HepG2 (cell line): ENCODE measurements around the gene ANKRD65. TPM values are rescaled to one million over a fixed set of nuclear protein-coding genes. Genes with fewer than 3 reads are reported as not detected.

Experiments
- CHCHD3 ChIP-seq: sonication (generic); formaldehyde crosslinking; IDR thresholded peaks from 2 replicates; pipeline ENCODE4 v1.8.0; 2022; ENCODE audit warnings: mild to moderate bottlenecking, missing genetic modification reagents, moderate library complexity
- ESRRA ChIP-seq: sonication (generic); formaldehyde crosslinking; IDR thresholded peaks from 2 replicates; pipeline ENCODE4 v1.5.1; 2020; ENCODE audit warnings: mild to moderate bottlenecking, low read depth, missing genetic modification reagents
- HHEX ChIP-seq: IDR thresholded peaks from 2 replicates; pipeline ENCODE4 v1.6.1; 2016; ENCODE audit warnings: control low read depth
- HIC2 ChIP-seq: sonication (generic); formaldehyde crosslinking; IDR thresholded peaks from 2 replicates; pipeline ENCODE4 v1.9.0; 2022; ENCODE audit warnings: low read depth, missing genetic modification reagents
- KLF13 ChIP-seq: sonication (generic); formaldehyde crosslinking; IDR thresholded peaks from 2 replicates; pipeline ENCODE4 v1.4.0; 2020; ENCODE audit warnings: mild to moderate bottlenecking, missing genetic modification reagents
- MED1 ChIP-seq: sonication (generic); formaldehyde crosslinking; IDR thresholded peaks from 2 replicates; pipeline ENCODE4 v1.4.0; 2020; ENCODE audit warnings: missing genetic modification reagents
- RBM22 ChIP-seq: fragments of 200-400 bp; formaldehyde crosslinking; optimal IDR thresholded peaks from 2 replicates; pipeline ENCODE3; 2017; ENCODE audit warnings: mild to moderate bottlenecking, low read length, moderate library complexity
- SP2 ChIP-seq: sonication (generic); formaldehyde crosslinking; IDR thresholded peaks from 2 replicates; pipeline ENCODE4 v1.5.1; 2020; ENCODE audit warnings: mild to moderate bottlenecking, missing genetic modification reagents
- SSRP1 ChIP-seq: IDR thresholded peaks from 2 replicates; pipeline ENCODE4 v1.6.1; 2016; ENCODE audit warnings: control low read depth
- ZFP41 ChIP-seq: sonication (generic); formaldehyde crosslinking; IDR thresholded peaks from 2 replicates; pipeline ENCODE4 v1.4.0; 2020; ENCODE audit warnings: mild to moderate bottlenecking, missing genetic modification reagents, borderline replicate concordance
- ZFP82 ChIP-seq: sonication (generic); formaldehyde crosslinking; IDR thresholded peaks from 2 replicates; pipeline ENCODE4 v1.5.1; 2020; ENCODE audit warnings: mild to moderate bottlenecking, missing genetic modification reagents, borderline replicate concordance
- ZNF17 ChIP-seq: sonication (generic); formaldehyde crosslinking; IDR thresholded peaks from 2 replicates; pipeline ENCODE4 v1.5.0; 2020; ENCODE audit warnings: mild to moderate bottlenecking, missing genetic modification reagents
- ZNF207 ChIP-seq: fragments of 450-650 bp; IDR thresholded peaks from 2 replicates; pipeline ENCODE4 v1.6.1; 2016; ENCODE audit warnings: antibody characterized with exemption, borderline replicate concordance
- ZNF564 ChIP-seq: sonication (generic); formaldehyde crosslinking; IDR thresholded peaks from 2 replicates; pipeline ENCODE4 v1.8.1; 2023; ENCODE audit warnings: mild to moderate bottlenecking, missing genetic modification reagents
- ZNF704 ChIP-seq: sonication (generic); formaldehyde crosslinking; IDR thresholded peaks from 2 replicates; pipeline ENCODE4 v1.8.1; 2023; ENCODE audit warnings: mild to moderate bottlenecking, inconsistent platforms, moderate library complexity, missing genetic modification reagents, borderline replicate concordance
- ZNF724P ChIP-seq: sonication (generic); formaldehyde crosslinking; IDR thresholded peaks from 2 replicates; pipeline ENCODE4 v1.8.0; 2022; ENCODE audit warnings: missing genetic modification reagents, borderline replicate concordance
- ZNF775 ChIP-seq: sonication (generic); formaldehyde crosslinking; IDR thresholded peaks from 2 replicates; pipeline ENCODE4 v1.4.0; 2020; ENCODE audit warnings: missing genetic modification reagents, mild to moderate bottlenecking, moderate library complexity, borderline replicate concordance
- polyA plus RNA-seq, 8 experiments: library from polyadenylated mRNA; depleted of rRNA in 3 of 8; stranded (reverse) in 7 of 8; unstranded in 1 of 8; fragments of >200 nt; fragmentation: Illumina TruSeq in 4 of 8; extraction: Trizol in 4 of 8; gene quantifications; 2 replicates each; pipeline versions ENCODE4 v1.2.1 to v1.2.3, GENCODE V29; 2011 to 2016; ENCODE audit warnings: low read depth in 4 of 8, missing spikeins in 1 of 8, mixed read lengths in 1 of 8; ENCODE audit not compliant: insufficient read depth in 1 of 8
- total RNA-seq, 5 experiments: library from RNA; depleted of rRNA; stranded (reverse); fragments of >200 nt; fragmentation: Illumina TruSeq; extraction: Trizol; gene quantifications; 2 replicates each; pipeline ENCODE4 v1.2.3, GENCODE V29; 2016; ENCODE audit warnings: low read depth in 1 of 5
- TF ChIP-seq, protein P1 (sequence below): IDR thresholded peaks from 2 replicates; pipeline ENCODE4 v1.6.1; 2016; ENCODE audit warnings: low read depth, missing genetic modification reagents, missing compliant biosample characterization
- TF ChIP-seq, protein P2 (sequence below): sonication (generic); formaldehyde crosslinking; IDR thresholded peaks from 2 replicates; pipeline ENCODE4 v1.5.1; 2020; ENCODE audit warnings: mild to moderate bottlenecking, missing genetic modification reagents, borderline replicate concordance
- TF ChIP-seq, protein P3 (sequence below): sonication (generic); formaldehyde crosslinking; IDR thresholded peaks from 2 replicates; pipeline ENCODE4 v1.4.0; 2020; ENCODE audit warnings: missing genetic modification reagents

ANKRD65 gene
- total and polyA plus RNA-seq, 2 of the 13 experiments (the other 11 are each of a cell fraction or from before 2014, with no cell fraction given): 12.1 to 30.1 TPM

DNA sequence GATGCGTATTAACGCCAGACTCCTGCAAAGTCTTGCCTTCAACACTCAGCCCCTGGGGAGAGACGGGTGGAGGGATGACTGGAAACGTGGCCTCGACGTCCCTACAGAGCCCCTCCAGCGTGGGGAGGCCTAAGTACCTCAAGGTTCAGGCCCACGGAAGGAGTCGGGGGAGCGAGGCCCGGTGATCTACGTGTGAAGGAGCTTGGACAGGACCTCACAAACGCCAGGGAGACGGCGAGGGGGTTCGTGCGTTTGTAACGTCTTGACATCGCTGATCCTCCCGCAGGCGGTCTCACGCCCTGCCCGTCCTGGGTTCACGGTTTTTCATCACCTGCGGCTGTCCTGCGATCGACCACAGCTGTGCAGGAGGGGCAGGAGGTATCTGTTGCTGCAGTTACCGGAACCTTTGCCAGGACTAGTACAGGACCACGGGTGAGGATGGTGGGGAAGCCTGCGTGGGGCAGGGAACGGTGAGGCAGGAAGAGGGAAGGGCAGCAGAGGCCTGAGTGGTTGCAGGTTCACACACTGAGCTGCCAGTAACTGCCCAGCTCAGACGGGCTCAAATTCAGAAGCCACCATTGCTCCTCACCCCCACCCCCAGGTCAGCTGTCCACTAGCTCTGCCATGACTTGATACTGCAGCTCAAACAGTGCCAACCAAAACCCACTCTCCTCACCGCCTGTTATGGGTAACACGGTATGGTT, 21.1 kb downstream of the ANKRD65 start (continued):
- TF ChIP-seq, protein P1, sequence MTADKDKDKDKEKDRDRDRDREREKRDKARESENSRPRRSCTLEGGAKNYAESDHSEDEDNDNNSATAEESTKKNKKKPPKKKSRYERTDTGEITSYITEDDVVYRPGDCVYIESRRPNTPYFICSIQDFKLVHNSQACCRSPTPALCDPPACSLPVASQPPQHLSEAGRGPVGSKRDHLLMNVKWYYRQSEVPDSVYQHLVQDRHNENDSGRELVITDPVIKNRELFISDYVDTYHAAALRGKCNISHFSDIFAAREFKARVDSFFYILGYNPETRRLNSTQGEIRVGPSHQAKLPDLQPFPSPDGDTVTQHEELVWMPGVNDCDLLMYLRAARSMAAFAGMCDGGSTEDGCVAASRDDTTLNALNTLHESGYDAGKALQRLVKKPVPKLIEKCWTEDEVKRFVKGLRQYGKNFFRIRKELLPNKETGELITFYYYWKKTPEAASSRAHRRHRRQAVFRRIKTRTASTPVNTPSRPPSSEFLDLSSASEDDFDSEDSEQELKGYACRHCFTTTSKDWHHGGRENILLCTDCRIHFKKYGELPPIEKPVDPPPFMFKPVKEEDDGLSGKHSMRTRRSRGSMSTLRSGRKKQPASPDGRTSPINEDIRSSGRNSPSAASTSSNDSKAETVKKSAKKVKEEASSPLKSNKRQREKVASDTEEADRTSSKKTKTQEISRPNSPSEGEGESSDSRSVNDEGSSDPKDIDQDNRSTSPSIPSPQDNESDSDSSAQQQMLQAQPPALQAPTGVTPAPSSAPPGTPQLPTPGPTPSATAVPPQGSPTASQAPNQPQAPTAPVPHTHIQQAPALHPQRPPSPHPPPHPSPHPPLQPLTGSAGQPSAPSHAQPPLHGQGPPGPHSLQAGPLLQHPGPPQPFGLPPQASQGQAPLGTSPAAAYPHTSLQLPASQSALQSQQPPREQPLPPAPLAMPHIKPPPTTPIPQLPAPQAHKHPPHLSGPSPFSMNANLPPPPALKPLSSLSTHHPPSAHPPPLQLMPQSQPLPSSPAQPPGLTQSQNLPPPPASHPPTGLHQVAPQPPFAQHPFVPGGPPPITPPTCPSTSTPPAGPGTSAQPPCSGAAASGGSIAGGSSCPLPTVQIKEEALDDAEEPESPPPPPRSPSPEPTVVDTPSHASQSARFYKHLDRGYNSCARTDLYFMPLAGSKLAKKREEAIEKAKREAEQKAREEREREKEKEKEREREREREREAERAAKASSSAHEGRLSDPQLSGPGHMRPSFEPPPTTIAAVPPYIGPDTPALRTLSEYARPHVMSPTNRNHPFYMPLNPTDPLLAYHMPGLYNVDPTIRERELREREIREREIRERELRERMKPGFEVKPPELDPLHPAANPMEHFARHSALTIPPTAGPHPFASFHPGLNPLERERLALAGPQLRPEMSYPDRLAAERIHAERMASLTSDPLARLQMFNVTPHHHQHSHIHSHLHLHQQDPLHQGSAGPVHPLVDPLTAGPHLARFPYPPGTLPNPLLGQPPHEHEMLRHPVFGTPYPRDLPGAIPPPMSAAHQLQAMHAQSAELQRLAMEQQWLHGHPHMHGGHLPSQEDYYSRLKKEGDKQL (CRISPR knock-in tag): no peak
- no peak for TF ChIP-seq ZNF704
- TF ChIP-seq, protein P2, sequence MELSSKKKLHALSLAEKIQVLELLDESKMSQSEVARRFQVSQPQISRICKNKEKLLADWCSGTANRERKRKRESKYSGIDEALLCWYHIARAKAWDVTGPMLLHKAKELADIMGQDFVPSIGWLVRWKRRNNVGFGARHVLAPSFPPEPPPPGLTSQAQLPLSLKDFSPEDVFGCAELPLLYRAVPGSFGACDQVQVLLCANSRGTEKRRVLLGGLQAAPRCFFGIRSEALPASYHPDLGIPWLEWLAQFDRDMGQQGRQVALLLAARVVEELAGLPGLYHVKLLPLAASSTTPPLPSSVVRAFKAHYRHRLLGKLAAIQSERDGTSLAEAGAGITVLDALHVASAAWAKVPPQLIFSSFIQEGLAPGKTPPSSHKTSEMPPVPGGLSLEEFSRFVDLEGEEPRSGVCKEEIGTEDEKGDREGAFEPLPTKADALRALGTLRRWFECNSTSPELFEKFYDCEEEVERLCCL (CRISPR knock-in tag): peak; percentile 62; the same call in 1 of the 2 replicates
- TF ChIP-seq ZNF564 (CRISPR knock-in tag): no peak
- TF ChIP-seq ZNF17: no peak
- no peak for TF ChIP-seq ZNF775 (CRISPR knock-in tag)
- no peak for TF ChIP-seq HIC2 (CRISPR knock-in tag)
- no peak for TF ChIP-seq ZFP41
- TF ChIP-seq ZFP82: no peak
- TF ChIP-seq CHCHD3 (CRISPR knock-in tag): no peak
- TF ChIP-seq SP2 (CRISPR knock-in tag): no peak
- TF ChIP-seq, protein P3, sequence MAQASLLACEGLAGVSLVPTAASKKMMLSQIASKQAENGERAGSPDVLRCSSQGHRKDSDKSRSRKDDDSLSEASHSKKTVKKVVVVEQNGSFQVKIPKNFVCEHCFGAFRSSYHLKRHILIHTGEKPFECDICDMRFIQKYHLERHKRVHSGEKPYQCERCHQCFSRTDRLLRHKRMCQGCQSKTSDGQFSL (CRISPR knock-in tag): no peak
- TF ChIP-seq ESRRA (CRISPR knock-in tag): no peak
- TF ChIP-seq SSRP1 (CRISPR knock-in tag): peak; percentile 93
- no peak for TF ChIP-seq ZNF207
- TF ChIP-seq MED1 (CRISPR knock-in tag): no peak
- peak; percentile 3; the same call in 1 of the 2 replicates for TF ChIP-seq ZNF724P (CRISPR knock-in tag)
- no peak for TF ChIP-seq RBM22
- TF ChIP-seq KLF13: no peak
- TF ChIP-seq HHEX (CRISPR knock-in tag): no peak
